Measurements from ENCODE around the gene CLEC16A. TPM values are rescaled to one million over a fixed set of nuclear protein-coding genes. Genes with fewer than 3 reads are reported as not detected.

Gene CLEC16A
- total RNA-seq, 1 donor from 2014 or later: 19.8 TPM

DNA sequence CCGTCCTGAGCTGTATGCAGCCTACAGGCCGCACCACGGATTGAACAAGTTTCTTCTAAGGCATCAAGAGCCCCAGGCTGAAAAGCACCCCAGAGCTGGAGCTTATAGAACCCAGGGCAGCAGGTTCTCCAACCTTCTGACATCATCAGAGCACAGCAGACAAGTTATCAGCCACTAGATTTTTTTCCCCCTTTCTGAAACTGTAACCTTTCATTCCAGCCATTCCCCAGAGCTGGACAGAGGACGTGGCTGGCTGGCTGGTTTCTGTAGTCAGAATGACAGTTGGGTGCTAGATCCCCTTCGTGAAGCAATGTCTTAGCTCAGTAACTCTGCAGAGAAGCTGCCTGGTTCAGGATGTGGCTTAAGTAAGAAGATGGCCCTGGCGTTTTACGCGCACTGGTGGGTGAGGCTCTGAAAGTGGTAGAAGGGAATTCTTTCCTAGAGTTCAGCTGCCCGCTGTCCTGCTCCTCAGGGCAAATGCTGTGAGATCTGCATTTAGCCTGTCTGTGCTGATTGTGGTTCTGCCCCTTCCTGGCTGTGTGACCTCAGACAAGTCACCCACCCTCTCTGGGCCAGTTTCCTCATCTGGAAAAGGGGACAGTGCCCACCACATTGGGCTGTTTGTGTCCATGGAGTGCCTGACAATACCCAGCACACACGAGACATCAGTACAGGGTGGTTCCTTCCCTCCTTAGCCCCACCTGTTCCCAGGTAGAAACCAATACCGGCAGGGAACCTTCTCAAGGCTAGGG is 11.2 kb upstream of the CLEC16A start:
- no peak for DNase-seq (ENCODE audit: low read depth)
- TF ChIP-seq, protein P1, sequence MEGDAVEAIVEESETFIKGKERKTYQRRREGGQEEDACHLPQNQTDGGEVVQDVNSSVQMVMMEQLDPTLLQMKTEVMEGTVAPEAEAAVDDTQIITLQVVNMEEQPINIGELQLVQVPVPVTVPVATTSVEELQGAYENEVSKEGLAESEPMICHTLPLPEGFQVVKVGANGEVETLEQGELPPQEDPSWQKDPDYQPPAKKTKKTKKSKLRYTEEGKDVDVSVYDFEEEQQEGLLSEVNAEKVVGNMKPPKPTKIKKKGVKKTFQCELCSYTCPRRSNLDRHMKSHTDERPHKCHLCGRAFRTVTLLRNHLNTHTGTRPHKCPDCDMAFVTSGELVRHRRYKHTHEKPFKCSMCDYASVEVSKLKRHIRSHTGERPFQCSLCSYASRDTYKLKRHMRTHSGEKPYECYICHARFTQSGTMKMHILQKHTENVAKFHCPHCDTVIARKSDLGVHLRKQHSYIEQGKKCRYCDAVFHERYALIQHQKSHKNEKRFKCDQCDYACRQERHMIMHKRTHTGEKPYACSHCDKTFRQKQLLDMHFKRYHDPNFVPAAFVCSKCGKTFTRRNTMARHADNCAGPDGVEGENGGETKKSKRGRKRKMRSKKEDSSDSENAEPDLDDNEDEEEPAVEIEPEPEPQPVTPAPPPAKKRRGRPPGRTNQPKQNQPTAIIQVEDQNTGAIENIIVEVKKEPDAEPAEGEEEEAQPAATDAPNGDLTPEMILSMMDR (IDR thresholded peaks at IDR 0.05; ENCODE audit: insufficient read depth, low read length, poor library complexity, severe bottlenecking): no peak
- Histone ChIP-seq H3K36me3 (ENCODE audit: control insufficient read depth, insufficient read depth, low read length) (no peaks in the 10 kb centered on the region), H3K27me3 (ENCODE audit: control insufficient read depth, insufficient read depth, low read length) (no peaks in the 10 kb centered on the region), H3K4me3 (ENCODE audit: low read depth, low read length) (no peak overlapping the region)

DNA sequence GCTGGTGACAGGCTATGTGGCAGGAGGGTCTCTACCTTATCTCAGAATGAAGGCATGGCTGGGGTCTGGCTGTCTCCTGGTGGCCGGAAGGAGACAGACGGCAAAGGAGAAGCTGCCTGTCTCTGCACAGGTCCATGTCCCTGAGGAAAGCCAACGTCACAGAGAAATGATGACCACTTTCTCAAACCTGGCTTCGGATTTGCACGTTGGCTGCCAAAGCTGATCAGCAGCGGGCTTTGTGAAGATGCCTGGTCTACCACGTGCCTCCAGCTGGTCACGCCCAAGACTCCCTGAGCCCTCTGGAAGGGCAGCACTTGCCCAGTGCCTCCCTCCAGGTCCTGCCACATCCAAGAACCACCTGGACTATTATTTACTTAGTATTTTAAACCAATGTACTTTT is 10.5 kb upstream of the CLEC16A start:
- Histone ChIP-seq H3K4me3 (ENCODE audit: low read depth, low read length) (no peak overlapping the region), H3K36me3 (ENCODE audit: control insufficient read depth, insufficient read depth, low read length) (no peaks in the 10 kb centered on the region), H3K27me3 (ENCODE audit: control insufficient read depth, insufficient read depth, low read length) (no peaks in the 10 kb centered on the region)
- TF ChIP-seq, protein P1 (IDR thresholded peaks at IDR 0.05; ENCODE audit: insufficient read depth, low read length, poor library complexity, severe bottlenecking): no peak
- no peak for DNase-seq (ENCODE audit: low read depth)

DNA sequence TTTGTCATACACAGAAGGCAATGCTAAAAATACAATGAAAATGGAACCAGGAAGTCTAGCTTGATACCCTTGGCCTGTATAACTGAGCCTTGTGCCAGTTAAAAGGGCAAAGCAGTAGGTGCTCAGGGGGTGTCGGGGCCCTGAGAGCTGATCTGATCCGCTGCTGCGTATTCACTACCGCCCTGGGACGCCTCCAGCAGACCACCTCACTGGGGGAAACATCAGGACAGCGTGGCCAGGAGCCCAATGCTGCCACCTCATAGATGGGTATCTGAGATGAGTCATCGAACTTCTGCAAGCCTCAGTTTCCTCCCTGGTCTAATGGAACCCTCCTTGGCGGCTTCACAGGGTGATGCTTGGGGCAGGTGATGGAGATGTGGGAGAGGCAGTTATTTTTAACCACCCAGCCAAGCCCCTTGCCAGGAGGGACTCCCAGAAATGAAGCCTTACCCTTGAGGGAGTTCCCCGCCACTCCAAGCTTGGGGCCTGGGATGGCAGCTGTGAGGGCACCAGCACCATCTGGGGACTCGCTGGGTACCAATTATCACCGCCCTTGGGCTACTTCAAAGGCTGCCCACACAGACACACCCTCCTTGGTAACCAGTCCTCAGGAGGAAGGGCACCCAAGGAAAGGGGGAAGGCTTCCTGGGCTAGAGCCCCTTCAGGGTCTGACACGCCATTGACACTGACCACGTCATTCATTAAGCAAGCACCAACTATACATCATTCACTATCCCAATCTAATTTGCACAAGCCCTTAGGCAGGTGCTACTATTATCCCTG is 9.8 kb upstream of the CLEC16A start:
- Histone ChIP-seq H3K27me3 (ENCODE audit: control insufficient read depth, insufficient read depth, low read length) (no peaks in the 10 kb centered on the region), H3K36me3 (ENCODE audit: control insufficient read depth, insufficient read depth, low read length) (no peaks in the 10 kb centered on the region), H3K4me3 (ENCODE audit: low read depth, low read length) (no peak overlapping the region)
- no peak for DNase-seq (ENCODE audit: low read depth)
- TF ChIP-seq, protein P1 (IDR thresholded peaks at IDR 0.05; ENCODE audit: insufficient read depth, low read length, poor library complexity, severe bottlenecking): no peak

DNA sequence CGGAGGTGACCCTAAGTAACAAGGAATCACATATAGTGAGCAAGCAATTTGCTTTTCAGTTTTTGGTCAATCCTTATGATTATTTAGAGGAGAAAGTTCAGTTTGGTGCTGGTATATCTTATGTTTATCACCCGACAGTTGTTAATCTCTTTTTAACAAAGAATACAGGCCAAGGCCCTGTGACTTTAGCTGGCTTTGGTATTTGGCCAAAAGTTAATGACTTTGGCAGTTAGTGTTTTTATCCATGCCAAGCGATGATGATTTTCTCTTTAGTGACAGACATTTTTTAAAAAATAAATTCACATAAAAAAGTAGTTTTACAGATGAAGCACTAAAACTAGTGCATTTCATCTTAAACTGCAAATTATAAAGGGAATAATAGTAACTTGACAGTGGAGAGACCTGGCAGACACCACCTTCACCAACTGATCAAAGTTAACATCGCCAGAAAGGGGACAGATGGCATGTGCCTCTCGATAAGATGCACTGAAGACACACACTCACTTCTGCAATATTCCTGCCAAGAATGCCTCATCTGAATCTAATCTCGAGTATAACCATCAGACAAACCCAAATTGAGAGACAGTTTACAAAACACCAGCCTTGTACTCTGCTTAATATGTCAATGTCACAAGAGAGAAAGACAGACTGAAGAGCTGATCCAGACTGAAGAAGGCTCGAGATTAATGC is 9.0 kb upstream of the CLEC16A start:
- Histone ChIP-seq H3K36me3 (ENCODE audit: control insufficient read depth, insufficient read depth, low read length) (no peaks in the 10 kb centered on the region), H3K27me3 (ENCODE audit: control insufficient read depth, insufficient read depth, low read length) (no peaks in the 10 kb centered on the region), H3K4me3 (ENCODE audit: low read depth, low read length) (no peak overlapping the region)
- DNase-seq (ENCODE audit: low read depth): no peak
- TF ChIP-seq, protein P1 (IDR thresholded peaks at IDR 0.05; ENCODE audit: insufficient read depth, low read length, poor library complexity, severe bottlenecking): no peak

DNA sequence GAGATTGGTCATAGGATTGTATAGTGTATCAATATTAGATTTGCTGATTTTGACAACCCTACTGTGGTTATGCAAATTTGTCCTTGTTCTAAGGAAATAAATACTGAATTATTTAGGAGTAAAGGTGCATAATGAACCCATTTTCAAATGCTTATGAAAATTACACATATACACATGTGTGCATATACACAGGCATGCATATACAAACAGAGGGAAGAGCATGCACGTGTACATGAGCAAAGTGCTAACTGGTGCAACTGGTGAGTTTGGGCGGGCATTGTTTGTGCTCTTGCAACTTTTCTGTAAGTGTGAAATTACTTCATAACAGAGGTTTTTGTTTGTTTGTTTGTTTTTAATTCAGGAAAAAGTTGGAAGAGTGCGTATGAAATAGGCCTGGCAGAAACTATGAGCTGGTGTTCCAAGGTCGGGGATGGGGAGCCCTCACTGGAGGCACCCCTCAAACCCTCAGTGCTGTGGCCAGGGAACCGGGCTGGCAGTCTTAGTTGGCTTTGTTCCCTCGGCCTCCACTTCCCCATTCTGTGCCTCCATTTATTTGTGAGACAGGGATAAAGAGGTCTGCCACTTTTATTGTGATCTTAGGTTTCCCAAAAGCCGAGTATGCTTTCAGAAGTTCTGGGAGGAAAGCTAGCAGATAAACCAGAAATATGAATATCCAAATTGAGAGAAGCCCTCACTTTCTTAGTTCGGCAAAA is 7.9 kb upstream of the CLEC16A start:
- H3K36me3 ChIP-seq (ENCODE audit: control insufficient read depth, insufficient read depth, low read length): no peaks in the 10 kb centered on the region
- TF ChIP-seq, protein P1 (IDR thresholded peaks at IDR 0.05; ENCODE audit: insufficient read depth, low read length, poor library complexity, severe bottlenecking): no peak
- no peaks in the 10 kb centered on the region for H3K27me3 ChIP-seq (ENCODE audit: control insufficient read depth, insufficient read depth, low read length)
- no peak overlapping the region for H3K4me3 ChIP-seq (ENCODE audit: low read depth, low read length)
- DNase-seq (ENCODE audit: low read depth): no peak
